ENCODE data around the gene HOXB4.

The HOXB4 gene

DNA sequence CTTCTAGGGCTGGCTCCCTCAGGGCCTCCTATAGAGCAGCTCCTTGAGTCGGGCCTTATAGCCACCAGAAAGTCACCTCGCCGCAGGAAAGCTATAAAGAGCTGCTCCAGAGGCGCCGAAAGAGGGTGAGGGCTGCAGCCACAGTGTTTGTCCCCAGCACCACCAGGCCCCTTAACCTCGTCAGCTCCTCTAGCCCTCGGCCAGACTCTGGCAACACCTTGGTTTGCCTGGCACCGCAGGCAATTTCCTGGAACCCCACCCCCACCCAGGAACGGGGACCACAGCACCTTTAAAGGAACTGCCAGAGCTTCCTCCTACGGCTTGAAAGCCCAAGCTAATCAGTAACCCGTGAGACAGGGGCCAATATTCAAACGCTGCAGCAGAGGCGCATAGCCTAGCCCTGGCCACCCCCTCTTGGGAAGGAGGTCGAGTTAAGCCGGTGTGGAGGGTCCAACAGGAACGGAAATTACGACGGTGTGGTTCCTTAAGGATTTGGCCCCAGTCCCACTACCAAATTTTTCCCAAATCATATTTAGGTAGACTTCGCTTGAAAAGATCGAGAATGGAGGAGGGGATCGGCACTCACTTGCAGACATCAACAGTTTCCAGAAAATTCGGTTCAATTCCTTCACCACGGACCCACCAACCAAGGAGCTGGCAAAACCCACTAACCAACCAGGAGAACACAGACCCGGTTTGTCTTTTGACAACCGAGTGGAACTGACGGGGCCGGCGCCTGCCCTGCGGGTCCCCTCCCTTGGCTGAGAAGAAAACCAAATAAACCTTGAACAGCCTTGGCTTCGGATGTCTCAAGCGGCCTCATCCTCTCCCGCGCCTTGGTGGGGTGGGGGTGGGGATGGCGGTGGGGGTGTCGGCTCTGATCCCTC lies 23.6 kb upstream of the HOXB4 start:
- no peak for DNase-seq (ENCODE audit: low read depth, low spot score)

DNA sequence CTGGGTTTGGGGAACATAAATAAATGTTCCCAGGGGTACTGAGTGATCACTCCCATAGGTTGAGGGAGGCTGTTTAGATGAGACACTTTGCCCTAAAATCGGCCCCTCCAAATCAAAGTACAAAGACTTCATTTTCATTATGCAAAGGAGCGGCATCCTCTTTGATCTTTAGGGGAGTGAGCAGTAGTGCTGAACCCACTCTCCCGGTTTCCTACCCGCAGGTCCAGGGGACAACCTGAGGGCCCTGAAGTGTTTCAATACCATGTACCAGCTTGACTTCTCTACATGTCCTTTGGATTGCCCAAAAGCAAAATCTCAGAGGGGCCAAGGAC lies 23.0 kb upstream of the HOXB4 start:
- no peak for DNase-seq (ENCODE audit: low read depth, low spot score)

DNA sequence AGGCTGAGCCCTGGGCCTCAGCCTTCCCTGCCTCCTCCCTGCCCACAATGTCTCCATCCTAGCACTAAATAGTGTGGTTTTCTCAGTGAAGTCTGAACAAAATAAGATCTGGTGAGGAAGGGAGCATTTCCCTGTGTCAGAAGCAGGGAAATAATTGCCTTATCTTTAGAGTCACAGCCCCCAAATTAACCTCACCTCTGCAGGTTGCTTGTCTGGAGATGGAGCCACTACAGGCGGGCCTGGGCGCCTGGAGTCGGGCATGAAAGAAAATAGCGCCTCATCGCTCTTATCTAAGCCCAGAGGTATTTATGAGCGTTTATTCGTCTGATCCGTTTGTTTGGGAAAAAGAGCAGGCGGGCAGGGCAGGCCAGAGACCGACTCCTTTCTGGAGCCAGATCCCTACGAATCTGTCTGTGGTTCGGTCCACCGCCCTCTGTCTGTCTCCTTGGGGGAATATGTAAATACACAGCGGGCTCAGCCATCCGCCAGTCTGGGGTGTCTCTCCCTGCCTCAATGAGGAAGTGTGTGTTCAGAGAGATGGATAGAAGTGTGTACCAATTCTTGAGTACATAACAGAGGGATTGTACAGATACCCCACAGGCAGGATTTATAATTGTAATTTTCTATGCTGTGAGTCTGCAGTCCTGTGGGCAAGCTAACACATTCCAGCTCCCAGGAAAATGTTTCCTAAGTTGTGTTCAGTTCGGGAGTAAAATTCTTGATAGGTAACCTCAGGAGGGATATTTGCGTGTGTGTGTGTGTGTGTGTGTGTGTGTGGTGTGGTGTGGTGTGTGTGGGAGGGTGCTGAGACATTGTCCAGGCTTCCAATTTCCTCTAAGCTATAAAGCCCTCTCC lies 22.3 kb upstream of the HOXB4 start:
- DNase-seq (ENCODE audit: low read depth, low spot score): no peak

DNA sequence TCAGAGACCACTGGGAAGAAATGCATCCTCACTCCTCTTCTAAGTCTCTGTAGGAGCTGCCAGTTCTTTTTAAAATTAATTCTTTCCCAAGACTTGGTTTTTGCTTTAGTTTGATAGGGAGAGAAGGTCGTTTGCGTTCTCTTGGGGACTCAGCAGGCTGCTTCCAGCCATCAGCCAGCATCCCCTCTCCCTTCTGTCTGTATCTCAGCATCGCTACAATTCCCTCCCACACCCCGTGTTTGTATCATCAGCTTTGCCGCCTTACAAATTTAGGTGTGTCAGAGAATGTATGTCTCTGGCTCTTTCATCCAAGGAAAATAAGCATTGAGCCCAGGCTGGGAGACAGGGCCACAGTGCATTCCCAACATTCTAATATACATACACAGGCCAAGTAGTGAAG lies 21.2 kb upstream of the HOXB4 start:
- DNase-seq (ENCODE audit: low read depth, low spot score): no peak

DNA sequence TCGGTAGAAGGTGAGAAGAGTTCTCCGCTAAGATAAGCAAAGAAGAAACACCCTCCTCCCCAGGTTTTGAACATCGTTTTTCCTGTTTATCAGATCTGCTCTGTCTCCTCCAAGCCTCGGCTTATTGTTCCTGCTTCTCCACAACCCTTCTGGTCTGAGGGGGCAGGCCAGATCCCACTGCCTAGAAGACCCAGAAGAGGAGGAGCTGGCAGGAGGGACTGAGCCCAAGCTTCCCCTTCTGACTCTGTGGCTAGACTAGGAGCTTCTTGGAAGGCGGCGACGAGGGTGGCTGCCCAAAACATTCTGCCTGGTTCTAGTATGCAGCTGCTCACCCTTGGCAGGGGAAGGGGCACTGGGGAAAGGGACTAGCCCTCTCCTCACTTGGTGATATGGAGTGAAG lies 20.6 kb upstream of the HOXB4 start:
- DNase-seq (ENCODE audit: low read depth, low spot score): no peak

DNA sequence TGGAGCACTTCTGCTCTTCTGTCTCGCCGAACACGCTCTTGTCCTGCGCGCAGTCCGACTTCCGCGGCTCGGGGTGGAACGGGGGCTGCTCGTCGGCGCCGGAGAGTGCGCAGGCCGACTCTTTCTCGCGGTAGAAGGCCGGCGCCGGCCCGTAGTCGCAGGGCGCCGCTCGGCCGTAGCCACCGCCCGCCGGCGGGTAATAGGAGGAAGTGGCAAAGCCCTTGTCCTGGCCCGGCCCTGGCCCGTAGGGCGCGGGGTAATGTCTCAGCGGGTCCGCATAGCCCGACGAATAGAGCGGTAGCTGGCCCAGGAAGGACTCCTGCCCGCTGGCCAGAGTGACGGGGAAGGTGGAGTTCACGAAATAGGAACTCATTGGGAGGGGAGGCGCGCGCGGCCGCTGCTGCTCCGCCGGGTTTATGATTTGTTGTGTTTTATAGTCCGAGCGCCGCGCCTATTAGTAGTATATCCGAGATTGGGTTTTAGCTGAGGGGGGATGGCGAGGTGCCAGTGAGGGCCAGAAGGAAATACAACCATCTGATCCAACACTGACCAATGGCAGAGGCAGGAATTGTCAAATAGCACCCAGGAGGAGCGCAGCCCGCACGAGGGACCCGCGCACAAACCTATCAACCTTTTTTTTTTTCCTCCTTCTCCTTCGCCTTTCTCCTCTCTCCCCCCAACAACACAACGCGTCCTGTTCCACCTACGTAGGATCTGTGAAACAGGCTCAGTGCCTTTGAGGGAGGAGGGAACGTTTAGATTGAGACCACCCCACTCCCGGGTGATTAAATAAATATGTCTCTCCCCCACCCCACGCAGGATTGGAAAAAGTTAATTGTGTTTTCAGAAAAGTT lies 19.9 kb upstream of the HOXB4 start:
- DNase-seq (ENCODE audit: low read depth, low spot score): no peak

DNA sequence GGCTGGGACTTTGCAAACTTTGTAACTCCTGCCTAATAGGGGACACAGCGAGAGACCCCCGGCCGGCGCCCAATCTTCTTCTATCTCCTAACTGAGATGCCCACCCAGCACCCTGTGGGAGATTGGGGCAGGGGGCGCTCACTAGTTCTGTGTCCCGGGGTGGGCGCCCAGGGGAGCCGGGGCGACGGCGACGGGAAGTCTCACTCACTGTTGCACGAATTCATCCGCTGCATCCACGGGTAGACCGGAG lies 19.3 kb upstream of the HOXB4 start:
- DNase-seq (ENCODE audit: low read depth, low spot score): no peak

DNA sequence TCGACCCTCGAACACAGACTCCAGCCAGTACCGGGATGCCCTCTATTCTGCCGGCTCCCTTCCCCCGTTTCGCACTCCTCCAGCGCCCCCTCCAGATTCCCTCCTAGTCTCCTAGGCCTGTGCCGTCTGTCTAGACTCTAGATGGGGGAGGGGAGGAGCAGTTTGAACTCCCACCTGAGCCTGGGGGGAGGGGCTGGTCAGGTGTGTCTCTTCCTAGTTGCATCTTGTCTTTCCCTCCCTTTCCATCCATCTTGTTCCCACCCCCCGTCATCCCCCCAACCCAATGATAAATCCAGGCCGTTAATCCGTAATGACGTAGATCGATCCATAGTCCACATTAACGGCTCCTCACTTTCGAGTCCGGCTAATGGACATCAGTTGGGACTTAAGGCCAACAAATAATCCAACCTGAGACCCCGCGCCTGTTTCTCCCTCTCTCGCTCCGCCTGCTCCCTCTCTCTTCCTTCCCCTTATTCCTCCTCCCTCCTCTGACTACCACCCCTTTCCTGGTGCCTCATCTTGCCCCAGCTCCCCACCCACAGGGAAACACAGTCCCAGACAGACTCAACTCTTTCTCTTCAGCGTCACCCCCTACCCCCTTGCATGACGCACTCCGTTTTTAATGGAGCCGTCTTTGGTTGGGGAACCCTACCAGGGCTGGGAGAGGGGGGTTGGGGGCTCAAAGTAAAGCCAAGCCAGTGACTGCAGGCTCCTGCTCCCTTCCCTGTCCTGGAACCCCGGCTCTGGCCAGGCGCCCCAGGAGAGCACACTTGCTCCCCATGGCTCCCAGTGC lies 18.8 kb upstream of the HOXB4 start:
- no peak for DNase-seq (ENCODE audit: low read depth, low spot score)

DNA sequence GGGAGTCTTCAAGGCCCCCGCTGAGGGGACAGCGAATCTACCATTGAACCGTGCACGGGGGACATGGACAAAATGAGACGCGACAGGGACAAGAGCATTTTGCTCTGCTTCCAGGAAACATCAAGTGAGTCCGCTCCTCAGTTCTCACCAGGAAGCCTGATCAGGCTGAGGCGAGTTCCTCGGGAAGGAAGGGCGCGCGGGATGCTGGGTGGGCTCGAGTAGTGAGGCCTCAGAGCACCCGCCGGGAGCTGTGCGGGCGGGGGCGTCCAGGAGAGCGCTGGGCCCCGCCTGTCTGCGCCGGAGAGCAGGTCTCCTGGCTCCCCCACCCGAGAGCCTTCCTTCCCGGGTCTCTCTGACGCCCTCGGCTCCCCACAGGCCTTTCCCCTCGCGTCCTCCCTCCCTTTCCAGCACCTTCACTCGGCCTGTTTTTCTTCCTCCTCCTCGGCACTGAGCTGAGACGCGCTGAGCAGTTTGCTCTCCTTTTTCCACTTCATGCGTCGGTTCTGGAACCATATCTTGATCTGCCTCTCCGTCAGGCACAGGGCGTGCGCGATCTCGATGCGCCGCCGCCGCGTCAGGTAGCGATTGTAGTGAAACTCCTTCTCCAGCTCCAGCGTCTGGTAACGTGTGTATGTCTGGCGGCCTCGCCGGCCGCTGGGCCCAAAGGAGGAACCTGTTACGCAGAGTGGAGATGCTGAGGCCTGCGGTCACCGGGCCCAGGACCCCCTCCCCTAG lies 18.0 kb upstream of the HOXB4 start:
- no peak for DNase-seq (ENCODE audit: low read depth, low spot score)

DNA sequence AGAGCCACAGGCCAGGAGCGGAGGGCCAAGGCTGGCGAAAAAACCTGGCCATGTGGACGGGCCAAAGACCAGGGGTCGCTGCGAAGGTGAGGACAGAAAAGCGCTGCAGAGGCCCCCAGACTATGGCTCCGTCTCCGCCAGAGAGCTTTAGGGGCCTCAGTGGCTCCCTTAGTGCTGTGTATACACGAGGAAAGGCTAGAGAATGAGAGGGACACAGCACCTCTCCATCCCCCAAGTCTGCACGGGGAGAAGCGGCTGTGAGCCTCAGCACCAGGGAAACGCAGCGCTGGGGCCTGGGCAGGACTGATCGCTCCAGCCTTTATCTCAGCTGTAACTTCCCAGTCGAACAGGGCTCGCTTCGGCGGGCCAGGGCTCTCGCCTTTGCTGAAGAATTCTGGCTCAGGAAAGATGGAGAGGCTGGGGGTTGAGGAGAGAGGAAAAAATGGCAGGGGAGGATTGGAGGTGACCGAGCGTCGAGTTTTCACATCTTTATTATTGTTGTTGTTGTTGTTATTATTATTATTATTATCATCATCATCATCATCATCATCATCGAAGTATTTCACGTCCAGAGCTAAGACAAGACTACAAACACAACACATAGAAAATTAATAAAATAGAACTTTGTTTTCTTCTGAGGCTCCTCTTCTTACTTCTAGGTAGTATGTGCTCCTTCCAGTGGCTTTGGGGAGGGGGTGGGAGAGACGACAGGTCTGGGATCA lies 17.3 kb upstream of the HOXB4 start:
- DNase-seq (ENCODE audit: low read depth, low spot score): no peak

DNA sequence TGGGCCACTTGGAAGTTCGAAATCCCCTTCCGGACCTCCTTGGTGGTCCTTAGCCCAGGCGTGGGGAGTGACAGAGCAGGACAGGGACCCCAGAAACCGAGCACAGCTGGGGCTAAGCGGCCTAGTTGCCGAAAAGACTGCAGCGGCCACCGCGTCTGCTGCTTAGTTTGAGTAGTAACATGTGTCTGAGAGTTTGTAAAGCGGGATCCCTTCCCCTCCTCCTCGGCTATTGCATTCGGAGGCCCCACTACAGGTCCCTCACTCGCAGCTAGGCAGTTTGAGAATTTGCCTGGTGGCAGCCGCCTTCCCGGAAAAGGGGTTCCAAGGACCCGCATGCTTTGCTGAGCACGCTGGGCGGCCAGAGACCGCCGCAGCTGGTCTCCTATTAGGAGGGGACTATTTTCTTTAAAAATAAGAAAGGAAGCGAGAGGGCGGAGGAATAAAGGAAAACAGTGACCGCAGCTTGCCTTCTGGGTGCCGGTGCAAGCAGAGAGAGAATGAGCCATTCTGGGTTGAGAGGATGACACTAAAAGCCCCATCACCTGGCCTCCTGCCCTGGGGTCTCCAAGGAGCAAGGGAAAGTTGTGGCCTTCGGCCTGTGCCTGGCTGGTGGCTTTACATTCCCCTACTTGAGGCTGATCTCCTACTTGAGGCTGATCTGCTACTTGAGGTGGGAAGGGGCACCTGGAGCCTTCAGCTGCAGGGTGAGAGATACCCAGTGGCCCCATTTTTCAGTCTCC lies 16.6 kb upstream of the HOXB4 start:
- no peak for DNase-seq (ENCODE audit: low read depth, low spot score)

DNA sequence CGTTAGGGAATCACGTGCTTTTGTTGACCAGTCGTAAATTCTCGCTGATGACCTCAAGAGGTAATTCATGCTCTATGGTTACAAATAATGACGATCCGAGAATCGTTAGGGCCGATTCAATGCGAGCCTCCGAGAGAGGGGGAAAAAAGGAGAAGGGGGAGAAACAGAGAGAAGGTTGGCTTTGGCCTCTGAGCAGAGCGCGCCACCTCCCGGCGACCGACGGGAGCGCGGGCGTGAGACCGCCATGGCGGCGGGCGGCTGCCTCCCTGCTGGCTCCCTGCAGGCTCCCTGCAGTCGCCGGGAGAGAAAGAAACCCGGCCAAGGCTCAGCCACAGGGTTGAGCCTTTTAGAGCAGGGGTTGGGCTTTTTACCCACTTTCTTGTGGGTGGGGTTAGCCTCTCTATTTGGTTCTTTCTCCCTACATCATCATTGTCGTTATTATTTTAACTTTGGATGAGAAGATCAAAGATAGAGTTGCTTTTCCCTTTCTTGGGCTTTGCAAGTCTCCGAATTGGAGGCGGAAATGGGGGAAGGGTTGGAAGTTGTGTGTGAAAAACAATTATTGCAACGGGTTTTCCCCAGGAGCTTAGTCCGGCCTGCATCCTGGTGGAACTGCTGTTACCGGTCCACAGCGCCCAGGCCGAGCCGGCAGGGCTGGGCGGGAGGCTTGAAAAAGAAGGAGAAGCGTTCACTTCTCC lies 15.8 kb upstream of the HOXB4 start:
- DNase-seq (ENCODE audit: low read depth, low spot score): no peak

DNA sequence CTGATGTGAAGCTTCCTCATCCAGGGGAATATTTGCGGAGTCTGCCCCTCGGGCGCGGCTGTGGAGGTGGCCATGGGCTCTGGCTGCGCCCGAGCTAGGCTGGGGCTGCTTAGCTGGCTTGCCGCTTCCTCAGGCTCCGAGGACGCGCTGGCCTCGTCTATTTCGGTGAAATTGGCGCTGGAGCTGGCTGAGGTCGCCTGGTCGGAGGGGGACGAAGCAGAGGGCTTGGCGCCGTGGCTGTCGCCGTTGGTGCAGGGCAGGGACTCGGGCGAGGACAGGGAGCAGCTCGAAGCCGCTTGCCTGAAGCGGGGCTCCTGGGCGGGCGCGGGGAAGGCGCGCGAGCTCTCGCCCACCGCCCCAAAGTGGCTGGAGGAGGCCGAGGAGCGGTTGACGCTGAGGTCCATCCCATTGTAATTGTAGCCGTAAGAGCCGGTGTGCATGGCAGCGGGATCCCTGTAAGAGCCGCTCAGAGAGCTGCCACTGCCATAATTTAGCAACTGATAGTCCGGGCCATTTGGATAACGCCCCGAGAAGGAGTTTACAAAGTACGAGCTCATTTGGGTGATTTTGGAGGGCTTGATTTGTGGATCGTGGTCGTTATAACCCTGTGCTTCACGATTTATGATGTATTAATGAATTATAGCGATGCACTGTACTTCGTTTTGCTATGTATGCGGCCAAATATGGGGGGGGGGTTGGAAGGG lies 15.1 kb upstream of the HOXB4 start, which contains the start of gene HOXB5:
TSS of gene HOXB5 (minus strand) at position 654 of the 704 bp plus-strand sequence. CDS start at position 557, 97 bp downstream.
- DNase-seq (ENCODE audit: low read depth, low spot score): no peak

DNA sequence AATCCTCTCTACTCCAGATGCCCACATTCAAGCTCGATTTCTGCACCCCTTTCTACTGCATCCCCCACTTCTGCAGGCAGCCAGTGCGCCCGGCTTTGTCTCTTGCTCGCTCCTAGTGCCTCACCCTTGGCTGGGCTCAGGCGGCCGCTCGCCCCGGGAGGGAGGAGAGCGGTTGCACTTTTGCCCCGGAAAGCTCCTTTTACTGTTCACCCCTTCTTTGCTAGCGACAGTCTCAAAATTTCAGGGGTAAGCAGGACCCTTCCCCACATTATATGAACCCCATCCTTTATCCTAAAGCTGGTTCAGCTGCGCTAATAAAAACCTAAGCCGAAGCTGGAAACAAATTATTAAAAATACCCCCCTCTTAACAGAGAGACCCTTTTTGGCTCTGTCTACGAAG lies 14.4 kb upstream of the HOXB4 start:
- DNase-seq (ENCODE audit: low read depth, low spot score): no peak

DNA sequence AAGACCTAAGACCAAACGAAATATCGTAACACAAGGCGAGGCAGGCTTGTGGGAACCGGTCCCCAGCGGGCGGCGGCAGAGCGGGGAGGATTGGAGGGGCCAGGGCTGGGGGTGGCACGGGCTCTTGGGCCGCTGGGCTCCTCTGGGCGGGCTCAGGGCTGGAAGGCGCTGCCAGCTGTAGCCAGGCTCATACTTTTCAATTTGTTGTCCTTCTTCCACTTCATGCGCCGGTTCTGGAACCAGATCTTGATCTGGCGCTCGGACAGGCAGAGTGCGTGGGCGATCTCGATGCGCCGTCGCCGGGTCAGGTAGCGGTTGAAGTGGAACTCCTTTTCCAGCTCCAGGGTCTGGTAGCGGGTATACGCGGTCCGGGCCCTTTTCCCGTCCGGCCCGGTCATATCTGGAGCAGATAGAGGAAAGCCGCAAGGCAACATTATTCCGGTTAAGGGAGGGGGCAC lies 13.9 kb upstream of the HOXB4 start:
- DNase-seq (ENCODE audit: low read depth, low spot score): no peak

DNA sequence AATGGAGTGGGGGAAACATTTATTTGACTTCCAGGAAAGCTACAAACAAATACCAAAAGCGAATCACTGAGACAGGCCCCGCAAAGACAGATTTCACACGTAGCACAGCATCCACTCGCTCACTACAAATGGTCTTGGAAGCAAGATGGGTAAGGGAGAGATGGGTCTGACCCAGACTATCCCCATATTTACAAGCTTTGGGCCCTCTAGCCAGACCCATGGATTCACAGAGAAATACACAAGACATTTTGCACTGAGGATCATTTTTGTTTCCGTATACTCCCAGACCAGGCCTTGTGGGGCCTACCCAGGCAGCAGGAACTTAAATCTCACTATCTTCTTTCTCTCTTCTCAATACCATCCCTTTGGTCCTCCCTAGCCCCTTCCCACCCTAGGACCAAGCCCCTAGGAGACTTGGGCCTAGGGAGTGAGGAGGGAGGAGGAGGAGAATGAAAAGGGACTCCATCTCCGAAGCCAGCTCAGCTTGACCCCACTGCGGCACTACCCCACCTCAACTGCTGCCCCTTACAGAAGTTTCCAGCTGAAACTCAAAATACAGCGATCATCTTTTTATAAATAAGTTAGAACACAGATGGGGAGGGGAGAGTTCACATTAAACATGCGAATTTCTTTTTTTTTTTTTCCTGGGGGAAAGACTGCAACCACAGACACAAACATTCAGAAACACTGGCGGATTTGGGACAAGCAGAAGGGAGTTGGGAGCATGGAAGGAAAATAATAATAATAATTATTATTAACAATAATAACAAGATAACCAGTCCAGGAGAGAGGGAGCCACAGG lies 13.3 kb upstream of the HOXB4 start:
- DNase-seq (ENCODE audit: low read depth, low spot score): no peak

DNA sequence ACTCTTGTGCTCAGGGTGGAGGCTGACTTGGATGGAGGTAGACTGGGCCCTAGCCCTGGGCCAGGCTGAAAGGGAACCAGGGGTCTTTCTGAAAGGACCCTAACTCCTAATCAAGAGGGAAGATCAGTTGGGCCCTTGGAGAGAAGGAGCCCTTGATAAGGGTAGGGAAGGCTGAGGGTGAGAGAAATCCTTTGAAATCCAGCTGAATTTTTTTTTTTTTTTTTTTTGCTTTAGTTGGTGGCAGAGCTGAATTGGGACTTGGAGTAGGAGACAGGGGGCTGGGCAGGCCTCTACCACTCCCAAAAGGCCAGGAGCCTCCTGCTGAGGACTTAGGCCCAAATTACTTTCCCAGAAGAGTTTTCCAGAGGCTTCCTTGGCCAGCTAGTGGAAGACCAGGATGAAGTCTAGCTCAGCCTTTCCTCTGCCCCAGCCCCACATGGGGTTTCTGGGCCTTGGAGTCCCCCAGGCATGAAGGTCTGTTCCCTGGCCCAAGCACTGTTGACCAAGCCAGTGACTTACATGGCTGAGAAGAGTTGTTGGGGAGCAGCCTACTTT lies 12.5 kb upstream of the HOXB4 start:
- DNase-seq (ENCODE audit: low read depth, low spot score): no peak
